OCI-LY1 (cell line): Measurements from ENCODE around the gene ALOX5.

ENCODE experiments used
- EZH2 ChIP-seq: fragments of 200-600 bp; sonication (generic), shearing (Covaris generic); IDR thresholded peaks from 2 replicates; pipeline ENCODE4 v1.8.0; 2017; ENCODE audit warnings: borderline replicate concordance, mixed run types, mild to moderate bottlenecking, antibody characterized with exemption, low read length, moderate library complexity, mixed read lengths
- TF ChIP-seq, protein P1 (sequence below): fragments of 200-600 bp; sonication (generic), shearing (Covaris generic); IDR thresholded peaks from 2 replicates; pipeline ENCODE4 v1.5.1; 2017; ENCODE audit warnings: mild to moderate bottlenecking, antibody characterized with exemption, low read length, moderate library complexity, mixed read lengths

- TF ChIP-seq, protein P1, sequence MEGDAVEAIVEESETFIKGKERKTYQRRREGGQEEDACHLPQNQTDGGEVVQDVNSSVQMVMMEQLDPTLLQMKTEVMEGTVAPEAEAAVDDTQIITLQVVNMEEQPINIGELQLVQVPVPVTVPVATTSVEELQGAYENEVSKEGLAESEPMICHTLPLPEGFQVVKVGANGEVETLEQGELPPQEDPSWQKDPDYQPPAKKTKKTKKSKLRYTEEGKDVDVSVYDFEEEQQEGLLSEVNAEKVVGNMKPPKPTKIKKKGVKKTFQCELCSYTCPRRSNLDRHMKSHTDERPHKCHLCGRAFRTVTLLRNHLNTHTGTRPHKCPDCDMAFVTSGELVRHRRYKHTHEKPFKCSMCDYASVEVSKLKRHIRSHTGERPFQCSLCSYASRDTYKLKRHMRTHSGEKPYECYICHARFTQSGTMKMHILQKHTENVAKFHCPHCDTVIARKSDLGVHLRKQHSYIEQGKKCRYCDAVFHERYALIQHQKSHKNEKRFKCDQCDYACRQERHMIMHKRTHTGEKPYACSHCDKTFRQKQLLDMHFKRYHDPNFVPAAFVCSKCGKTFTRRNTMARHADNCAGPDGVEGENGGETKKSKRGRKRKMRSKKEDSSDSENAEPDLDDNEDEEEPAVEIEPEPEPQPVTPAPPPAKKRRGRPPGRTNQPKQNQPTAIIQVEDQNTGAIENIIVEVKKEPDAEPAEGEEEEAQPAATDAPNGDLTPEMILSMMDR: no peak
- no peak for TF ChIP-seq EZH2
These were observed 5.1 kb downstream of the ALOX5 start for GRCh38 chr10:45378914-45379726.
